Fibroblast of lung (primary cell): ENCODE results near the gene HPS3. TPM values are rescaled to one million over a fixed set of nuclear protein-coding genes. Genes with fewer than 3 reads are reported as not detected.
A peak's percentile ranks its signal among the peaks of the same experiment; 100 is the strongest.

Experiments used
- DNase-seq, 2 donors: peaks; one replicate each; pipeline versions ENCODE4 v3.0.0 to v3.0.0-alpha.2; 2010; ENCODE audit warnings: low read depth in 2 of 2
- H2AFZ ChIP-seq: 2 replicates; pipeline ENCODE4 v1.5.1; 2012; ENCODE audit warnings: low read length, control low read depth, inconsistent platforms
- H3K27ac ChIP-seq: 2 replicates; pipeline ENCODE4 v1.5.1; 2011; ENCODE audit warnings: low read length, control low read depth; ENCODE audit not compliant: insufficient read depth
- H3K27me3 ChIP-seq: 2 replicates; pipeline ENCODE4 v1.5.1; 2011; ENCODE audit warnings: mild to moderate bottlenecking, low read length; ENCODE audit not compliant: control insufficient read depth, insufficient read depth
- H3K36me3 ChIP-seq: 2 replicates; pipeline ENCODE4 v1.5.1; 2011; ENCODE audit warnings: low read length; ENCODE audit not compliant: control insufficient read depth, insufficient read depth
- H3K4me1 ChIP-seq: 2 replicates; pipeline ENCODE4 v1.5.1; 2011; ENCODE audit warnings: low read length; ENCODE audit not compliant: control insufficient read depth, insufficient read depth; ENCODE audit errors: extremely low read depth
- H3K4me2 ChIP-seq: 2 replicates; pipeline ENCODE4 v1.5.1; 2011; ENCODE audit warnings: low read length, control low read depth; ENCODE audit not compliant: insufficient read depth; ENCODE audit errors: extremely low read depth
- H3K4me3 ChIP-seq, 4 experiments: fragments of 200-600 bp in 1 of 4; sonication (generic) in 1 of 4; replicated peaks in 1 of 4; 2 replicates each; pipeline ENCODE4 v1.5.1; 2011 to 2016; ENCODE audit warnings: low read length in 4 of 4, low read depth in 3 of 4, mild to moderate bottlenecking in 3 of 4, control low read depth in 2 of 4, inconsistent platforms in 1 of 4, mixed read lengths in 1 of 4; ENCODE audit not compliant: insufficient read depth in 1 of 4; ENCODE audit errors: control extremely low read depth in 1 of 4
- H3K79me2 ChIP-seq: 2 replicates; pipeline ENCODE4 v1.5.1; 2012; ENCODE audit warnings: mild to moderate bottlenecking, low read length, inconsistent platforms; ENCODE audit not compliant: control insufficient read depth, insufficient read depth
- H3K9ac ChIP-seq: 2 replicates; pipeline ENCODE4 v1.5.1; 2011; ENCODE audit warnings: mild to moderate bottlenecking, low read length, control low read depth; ENCODE audit not compliant: insufficient read depth
- H3K9me3 ChIP-seq: 2 replicates; pipeline ENCODE4 v1.5.1; 2012; ENCODE audit warnings: low read depth, low read length; ENCODE audit not compliant: control insufficient read depth, insufficient read depth
- H4K20me1 ChIP-seq: 2 replicates; pipeline ENCODE4 v1.5.1; 2011; ENCODE audit warnings: low read length; ENCODE audit not compliant: control insufficient read depth, insufficient read depth; ENCODE audit errors: extremely low read depth
- CTCF ChIP-seq, 2 donors: IDR thresholded peaks in 1 of 2; conservative IDR thresholded peaks in 1 of 2; 1 replicate in 1 of 2; 2 replicates in 1 of 2; pipeline ENCODE4 v1.5.1; 2011 to 2012; ENCODE audit warnings: low read length in 2 of 2, control low read depth in 1 of 2, inconsistent platforms in 1 of 2, low read depth in 1 of 2, mild to moderate bottlenecking in 1 of 2
- EZH2 ChIP-seq: IDR thresholded peaks from 2 replicates; pipeline ENCODE4 v1.5.1; 2012; ENCODE audit warnings: low read length, control low read depth, mild to moderate bottlenecking; ENCODE audit errors: missing control alignments
- polyA plus RNA-seq, 2 donors: library from polyadenylated mRNA; depleted of rRNA in 1 of 2; stranded (reverse) in 1 of 2; unstranded in 1 of 2; fragments of >200 nt; gene quantifications; 2 replicates each; pipeline ENCODE4 v1.2.1, GENCODE V29; 2011 to 2012; ENCODE audit warnings: missing spikeins in 1 of 2
- total RNA-seq: library from RNA; depleted of rRNA; stranded (reverse); fragments of >200 nt; gene quantifications from 2 replicates; pipeline ENCODE4 v1.2.1, GENCODE V29; 2014

The HPS3 gene
- total and polyA plus RNA-seq, 2 donors (not counting 1 experiment from before 2014, with no cell fraction given), result 31.0 to 33.4 TPM

GRCh38 chr3:149086232-149086988, 43.0 kb upstream of the HPS3 start, which contains the start of gene HLTF:
TSS of gene HLTF (minus strand) at chr3:149086533. CDS start at chr3:149086336, 197 bp downstream.
- H3K27me3 ChIP-seq, result no peaks in the 10 kb centered on the region
- peak within 1 kb of the TSS; percentile 69 to 93 (median 82) for H3K4me3 ChIP-seq
- H3K27ac ChIP-seq, result peak within 1 kb of the TSS; percentile 60
- H3K9me3 ChIP-seq, result no peaks in the 10 kb centered on the region
- peaks cover 4% of the 10 kb centered on the region for H3K4me1 ChIP-seq
- DNase-seq, result peak; percentile 99
- TF ChIP-seq EZH2 (no peak), CTCF (conservative IDR thresholded peaks at IDR 0.05 in 1 of 2, IDR thresholded peaks at IDR 0.05 in 1 of 2; ENCODE audit: low read depth in 1 of 2, low read length in 2 of 2) (no peak)
- peaks cover 19% of the 10 kb centered on the region for H3K79me2 ChIP-seq
- peak within 1 kb of the TSS; percentile 93 for H2AFZ ChIP-seq
- H3K9ac ChIP-seq, result peak within 1 kb of the TSS; percentile 58
- peak within 1 kb of the TSS; percentile 81 for H3K4me2 ChIP-seq
- H3K36me3 ChIP-seq, result no peaks in the 10 kb centered on the region
- no peaks in the 10 kb centered on the region for H4K20me1 ChIP-seq

GRCh38 chr3:149087208-149087607, 42.2 kb upstream of the HPS3 start:
- no peaks in the 10 kb centered on the region for H3K27me3 ChIP-seq
- peaks cover 4% of the 10 kb centered on the region for H3K4me1 ChIP-seq
- no peak overlapping the region for H3K4me2 ChIP-seq
- no peak overlapping the region for H2AFZ ChIP-seq
- no peaks in the 10 kb centered on the region for H4K20me1 ChIP-seq
- H3K9me3 ChIP-seq, result no peaks in the 10 kb centered on the region
- peaks cover 19% of the 10 kb centered on the region for H3K79me2 ChIP-seq
- no peaks in the 10 kb centered on the region for H3K36me3 ChIP-seq
- no peak for TF ChIP-seq EZH2
- no peak for TF ChIP-seq CTCF (conservative IDR thresholded peaks at IDR 0.05 in 1 of 2, IDR thresholded peaks at IDR 0.05 in 1 of 2; ENCODE audit: low read depth in 1 of 2, low read length in 2 of 2)
- no peak for DNase-seq
- no peak overlapping the region for H3K9ac ChIP-seq
- H3K4me3 ChIP-seq, result no peak overlapping the region
- no peak overlapping the region for H3K27ac ChIP-seq

GRCh38 chr3:149089395-149089794, 40.0 kb upstream of the HPS3 start:
- no peaks in the 10 kb centered on the region for H3K27me3 ChIP-seq
- H4K20me1 ChIP-seq, result no peaks in the 10 kb centered on the region
- TF ChIP-seq CTCF (conservative IDR thresholded peaks at IDR 0.05 in 1 of 2, IDR thresholded peaks at IDR 0.05 in 1 of 2; ENCODE audit: low read depth in 1 of 2, low read length in 2 of 2) (no peak), EZH2 (no peak)
- H3K79me2 ChIP-seq, result peaks cover 16% of the 10 kb centered on the region
- peaks cover 4% of the 10 kb centered on the region for H3K4me1 ChIP-seq
- H3K27ac ChIP-seq, result no peak overlapping the region
- no peak for DNase-seq
- no peak overlapping the region for H3K4me3 ChIP-seq
- no peaks in the 10 kb centered on the region for H3K36me3 ChIP-seq
- no peak overlapping the region for H3K9ac ChIP-seq
- no peaks in the 10 kb centered on the region for H3K9me3 ChIP-seq
- no peak overlapping the region for H2AFZ ChIP-seq
- no peak overlapping the region for H3K4me2 ChIP-seq
